Nephron progenitor cell (in vitro differentiated cells): Measurements from ENCODE around the gene NXPE3.

Source experiments
- DNase-seq: peaks from one replicate; pipeline ENCODE4 v3.0.0; 2021
- H3K27ac Mint-ChIP-seq: 2 replicates; pipeline ENCODE4 v1.8.0; 2021; ENCODE audit warnings: mild to moderate bottlenecking, moderate library complexity, mixed read lengths
- H3K27me3 Mint-ChIP-seq: 2 replicates; pipeline ENCODE4 v1.8.0; 2021; ENCODE audit warnings: mild to moderate bottlenecking, low read depth, mixed read lengths; ENCODE audit not compliant: poor library complexity
- H3K36me3 Mint-ChIP-seq: 2 replicates; pipeline ENCODE4 v1.8.0; 2021; ENCODE audit warnings: low read depth, mixed read lengths
- H3K4me1 Mint-ChIP-seq: 2 replicates; pipeline ENCODE4 v1.8.0; 2021; ENCODE audit warnings: mixed read lengths
- H3K4me3 Mint-ChIP-seq: 2 replicates; pipeline ENCODE4 v1.8.0; 2021; ENCODE audit warnings: mild to moderate bottlenecking, moderate library complexity, mixed read lengths
- H3K9me3 Mint-ChIP-seq: 2 replicates; pipeline ENCODE4 v1.8.0; 2021; ENCODE audit warnings: mild to moderate bottlenecking, moderate library complexity, mixed read lengths
- CTCF ChIP-seq: fragments of 200-600 bp; sonication (generic); IDR thresholded peaks from 2 replicates; pipeline ENCODE4 v1.5.0; 2021; ENCODE audit warnings: antibody characterized with exemption

Gene NXPE3

GRCh38 chr3:101821503-101821902 is 42.5 kb downstream of the NXPE3 start:
- TF ChIP-seq CTCF, result no peak
- H3K36me3 Mint-ChIP-seq, result peaks cover 26% of the 10 kb centered on the region
- no peak overlapping the region for H3K27ac Mint-ChIP-seq

GRCh38 chr3:101823525-101823924 is 44.5 kb downstream of the NXPE3 start:
- H3K4me1 Mint-ChIP-seq, result peaks cover 21% of the 10 kb centered on the region
- H3K9me3 Mint-ChIP-seq, result no peaks in the 10 kb centered on the region
- no peaks in the 10 kb centered on the region for H3K27me3 Mint-ChIP-seq
- H3K36me3 Mint-ChIP-seq, result peaks cover 25% of the 10 kb centered on the region
- H3K27ac Mint-ChIP-seq, result no peak overlapping the region
- no peak for DNase-seq
- TF ChIP-seq CTCF, result no peak
- H3K4me3 Mint-ChIP-seq, result no peak overlapping the region

More at GRCh38 chr3:101821503-101821902, 42.5 kb downstream of the NXPE3 start:
- Mint-ChIP-seq H3K4me1 (peaks cover 5% of the 10 kb centered on the region), H3K4me3 (no peak overlapping the region), H3K9me3 (no peaks in the 10 kb centered on the region), H3K27me3 (no peaks in the 10 kb centered on the region)
- no peak for DNase-seq

DNA sequence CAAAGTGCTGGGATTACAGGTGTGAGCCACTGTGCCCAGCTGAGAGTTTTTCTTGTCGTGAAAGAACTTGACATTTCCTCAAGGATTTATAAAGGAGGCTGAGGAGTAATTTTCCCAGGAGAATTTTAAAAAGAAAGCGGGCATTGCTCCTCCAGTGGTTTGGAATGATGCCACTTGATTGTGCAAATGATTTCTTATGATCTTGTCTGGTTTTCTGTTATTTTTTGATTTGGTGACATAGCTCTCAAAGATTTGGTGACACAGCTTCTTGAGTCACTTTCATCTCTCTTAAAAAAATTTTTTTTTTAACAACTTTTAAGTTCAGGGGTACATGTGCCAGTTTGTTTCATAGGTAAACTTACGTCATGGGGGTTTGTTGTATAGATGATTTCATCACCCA is 45.7 kb downstream of the NXPE3 start:
- Mint-ChIP-seq H3K27me3 (peaks cover 4% of the 10 kb centered on the region), H3K9me3 (no peaks in the 10 kb centered on the region), H3K36me3 (peaks cover 25% of the 10 kb centered on the region), H3K4me3 (no peak overlapping the region), H3K4me1 (peaks cover 33% of the 10 kb centered on the region), H3K27ac (no peak overlapping the region)
- no peak for DNase-seq
- no peak for TF ChIP-seq CTCF

DNA sequence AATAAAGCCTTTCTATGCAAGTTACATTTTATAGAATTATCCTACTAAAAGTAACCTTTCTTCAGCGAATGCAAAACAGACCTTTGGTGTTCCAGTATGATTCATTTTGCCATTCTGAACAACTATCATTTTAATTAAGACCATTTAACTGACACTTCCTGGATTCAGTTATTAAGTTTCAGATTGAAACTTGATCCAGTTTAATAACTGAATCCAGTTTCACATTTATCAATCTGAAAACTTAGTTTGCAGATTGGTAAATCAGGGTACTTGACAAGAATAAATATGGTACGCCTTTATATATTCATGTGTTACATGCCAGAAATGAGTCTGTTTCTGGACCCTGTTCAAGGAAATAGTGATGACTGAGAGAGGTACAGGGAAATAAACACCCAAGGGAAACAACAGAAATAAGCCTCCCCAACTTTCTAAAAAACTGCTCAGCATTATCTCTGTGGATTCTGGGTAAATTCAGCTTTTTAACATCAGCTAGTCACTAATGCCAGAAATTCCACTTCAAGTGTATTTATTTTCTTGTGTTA is 47.0 kb downstream of the NXPE3 start:
- peaks cover 42% of the 10 kb centered on the region for H3K4me1 Mint-ChIP-seq
- DNase-seq, result no peak
- no peak overlapping the region for H3K4me3 Mint-ChIP-seq
- no peaks in the 10 kb centered on the region for H3K9me3 Mint-ChIP-seq
- H3K36me3 Mint-ChIP-seq, result peaks cover 14% of the 10 kb centered on the region
- TF ChIP-seq CTCF, result no peak
- H3K27ac Mint-ChIP-seq, result no peak overlapping the region
- H3K27me3 Mint-ChIP-seq, result peaks cover 4% of the 10 kb centered on the region

DNA sequence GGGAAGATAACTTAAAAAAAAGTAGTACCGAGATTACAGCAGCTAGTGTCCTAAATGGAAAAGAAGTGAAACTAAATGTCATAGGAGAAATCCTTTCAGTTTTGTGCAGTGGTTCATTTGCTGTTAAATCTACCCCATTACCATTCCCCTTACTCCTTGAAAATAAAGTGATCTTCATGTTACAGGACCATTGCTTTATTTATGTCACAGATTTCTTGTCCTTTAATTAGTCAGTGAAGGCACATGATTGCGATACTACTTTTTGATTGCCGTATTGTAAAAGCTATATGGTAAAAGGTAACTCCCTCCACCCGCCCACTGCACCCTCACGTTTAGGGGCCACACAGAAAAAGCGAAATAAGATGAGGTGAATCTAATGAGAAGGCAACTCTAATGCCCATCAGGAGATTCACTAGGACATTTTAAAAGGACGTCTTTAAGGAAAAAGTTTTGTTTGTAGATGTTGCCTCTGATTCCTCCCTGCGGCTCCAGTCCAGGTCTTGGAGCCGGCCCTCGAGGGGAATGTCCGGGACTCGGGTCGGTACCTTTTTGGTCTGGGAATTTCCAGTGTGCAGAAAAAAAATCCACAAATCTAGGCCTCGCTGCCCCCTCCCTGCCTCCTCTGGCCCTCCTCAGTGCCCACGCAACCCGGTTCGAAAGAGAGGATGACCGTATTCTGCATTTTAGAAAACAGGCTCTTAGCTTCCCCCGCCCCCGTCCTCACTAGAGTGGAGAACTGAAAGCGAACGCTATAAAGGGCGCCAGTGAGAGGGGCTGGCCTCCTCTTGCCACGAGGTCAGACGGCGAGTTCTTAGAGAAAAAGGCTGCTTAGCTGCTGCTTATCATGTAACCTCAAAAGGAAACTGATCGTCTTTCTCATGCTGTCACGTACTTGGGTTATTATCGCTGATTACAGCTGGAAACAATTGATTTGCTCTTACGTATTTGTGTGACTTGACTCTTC is 48.5 kb downstream of the NXPE3 start:
- Mint-ChIP-seq H3K4me1 (peaks cover 42% of the 10 kb centered on the region), H3K9me3 (no peaks in the 10 kb centered on the region), H3K36me3 (peaks cover under 1% of the 10 kb centered on the region), H3K27me3 (peaks cover 4% of the 10 kb centered on the region), H3K4me3 (peak overlapping the region; percentile 87), H3K27ac (peak overlapping the region; percentile 97)
- TF ChIP-seq CTCF, result no peak
- DNase-seq, result peak; percentile 63
